IPS-18c (cell line): ENCODE results near the gene GFPT2.

Source experiments
- H3K4me3 ChIP-seq: 2 replicates; pipeline ENCODE4 v1.7.0; 2013; ENCODE audit warnings: low read depth, mild to moderate bottlenecking, low read length, moderate library complexity; ENCODE audit not compliant: insufficient read depth
- H3K9me3 ChIP-seq: one replicate; pipeline ENCODE4 v1.6.1; 2013; ENCODE audit warnings: mild to moderate bottlenecking, low read length, moderate library complexity; ENCODE audit not compliant: control insufficient read depth, insufficient read depth

The GFPT2 gene

DNA sequence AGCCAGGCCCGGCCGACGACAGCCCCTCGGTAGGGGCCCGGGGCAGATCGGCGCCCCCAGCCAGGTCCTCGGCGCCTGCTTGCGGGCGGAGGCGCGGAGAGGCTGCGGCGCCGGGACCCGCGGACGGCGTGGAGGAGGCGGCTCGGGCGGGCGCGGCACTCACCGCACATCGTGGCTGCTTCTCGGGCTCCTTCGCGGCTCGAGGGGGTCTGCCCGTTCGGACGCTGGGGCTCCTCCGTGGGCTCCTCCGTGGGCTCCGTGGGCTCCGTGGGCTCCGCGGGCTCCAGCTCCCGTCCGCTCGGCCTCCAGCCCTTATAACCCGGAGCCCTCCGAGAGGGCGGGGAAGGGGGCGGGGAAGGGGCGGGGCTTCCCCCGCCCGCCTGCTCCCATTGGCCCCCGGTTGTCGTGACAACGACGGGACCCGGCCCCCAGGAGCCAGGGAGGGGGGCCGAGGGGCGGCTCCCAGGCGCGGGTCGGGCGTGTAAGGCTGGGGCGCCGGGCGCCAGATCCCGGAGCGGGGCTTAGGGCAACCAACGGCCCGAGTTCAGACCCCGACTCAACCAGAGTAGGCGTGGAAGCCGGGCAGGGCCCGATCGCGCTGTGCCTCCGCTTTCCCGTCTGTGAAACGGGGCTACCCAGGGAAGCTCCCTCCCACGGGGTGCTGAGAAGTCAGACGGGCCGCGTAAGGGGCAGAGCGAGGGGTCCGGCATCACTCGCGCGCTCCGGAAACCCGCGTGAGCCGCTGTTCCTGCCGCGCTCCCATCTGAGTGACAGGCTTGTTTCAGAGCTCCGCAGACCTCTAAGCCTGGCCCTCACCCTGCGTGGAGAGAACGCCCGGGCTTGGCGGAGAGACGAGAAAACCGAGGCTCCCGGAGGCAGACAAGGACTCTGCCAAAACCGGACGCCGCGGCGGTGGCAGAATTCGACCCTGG, at the start of gene GFPT2:
GFPT2 (minus strand) TSS at position 289 of the 932 bp plus-strand sequence; CDS start at position 170, 119 bp downstream.
- peak within 1 kb of the TSS; percentile 87 for H3K4me3 ChIP-seq
- H3K9me3 ChIP-seq: no peaks in the 10 kb centered on the region

DNA sequence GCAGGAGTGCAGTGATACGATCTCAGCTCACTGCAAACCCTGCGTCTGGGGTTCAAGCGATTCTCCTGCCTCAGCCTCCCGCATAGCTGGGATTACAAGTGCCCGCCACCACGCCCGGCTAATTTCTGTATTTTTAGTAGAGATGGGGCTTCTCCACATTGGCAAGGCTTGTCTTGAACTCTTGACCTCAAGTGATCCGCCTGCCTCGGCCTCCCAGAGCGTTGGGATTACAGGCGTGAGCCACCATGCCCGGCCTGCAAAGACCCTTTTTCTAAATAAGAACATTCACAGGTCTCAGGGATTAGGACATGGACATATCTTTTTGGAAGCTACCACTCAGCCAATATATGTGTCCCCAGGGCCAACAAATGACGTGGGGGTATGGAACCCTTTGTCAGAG, 49.6 kb upstream of the GFPT2 start:
- Histone ChIP-seq H3K9me3 (no peaks in the 10 kb centered on the region), H3K4me3 (no peak overlapping the region)

- Histone ChIP-seq H3K4me3 (no peak overlapping the region), H3K9me3 (no peaks in the 10 kb centered on the region)
Observed at GRCh38 chr5:180401229-180401907, 48.2 kb upstream of the GFPT2 start.

DNA sequence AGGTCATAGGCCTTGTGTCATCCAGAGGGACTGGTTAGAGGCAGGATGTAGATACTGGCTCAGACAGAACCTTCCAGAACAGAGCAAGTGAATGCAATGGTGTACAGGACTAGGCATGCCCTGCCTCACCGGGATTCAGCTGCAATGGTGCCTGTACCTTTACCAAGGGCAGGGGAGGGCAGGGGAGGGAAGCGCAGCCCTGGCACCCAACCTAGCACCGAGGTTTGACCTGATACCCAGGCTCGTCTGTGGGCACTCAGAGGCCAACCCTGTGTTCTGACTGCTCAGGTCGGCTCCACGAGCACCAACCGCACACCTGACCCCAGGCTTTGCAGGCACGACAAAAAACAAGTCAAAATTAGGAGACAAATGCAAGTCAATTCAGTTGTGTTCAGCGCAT, 47.3 kb upstream of the GFPT2 start:
- Histone ChIP-seq H3K9me3 (no peaks in the 10 kb centered on the region), H3K4me3 (no peak overlapping the region)

- Histone ChIP-seq H3K9me3 (no peaks in the 10 kb centered on the region), H3K4me3 (no peak overlapping the region)
Observed at GRCh38 chr5:180399401-180400215, 46.5 kb upstream of the GFPT2 start.

- Histone ChIP-seq H3K9me3 (no peaks in the 10 kb centered on the region), H3K4me3 (no peak overlapping the region)
Observed at GRCh38 chr5:180396926-180397325, 43.8 kb upstream of the GFPT2 start.

DNA sequence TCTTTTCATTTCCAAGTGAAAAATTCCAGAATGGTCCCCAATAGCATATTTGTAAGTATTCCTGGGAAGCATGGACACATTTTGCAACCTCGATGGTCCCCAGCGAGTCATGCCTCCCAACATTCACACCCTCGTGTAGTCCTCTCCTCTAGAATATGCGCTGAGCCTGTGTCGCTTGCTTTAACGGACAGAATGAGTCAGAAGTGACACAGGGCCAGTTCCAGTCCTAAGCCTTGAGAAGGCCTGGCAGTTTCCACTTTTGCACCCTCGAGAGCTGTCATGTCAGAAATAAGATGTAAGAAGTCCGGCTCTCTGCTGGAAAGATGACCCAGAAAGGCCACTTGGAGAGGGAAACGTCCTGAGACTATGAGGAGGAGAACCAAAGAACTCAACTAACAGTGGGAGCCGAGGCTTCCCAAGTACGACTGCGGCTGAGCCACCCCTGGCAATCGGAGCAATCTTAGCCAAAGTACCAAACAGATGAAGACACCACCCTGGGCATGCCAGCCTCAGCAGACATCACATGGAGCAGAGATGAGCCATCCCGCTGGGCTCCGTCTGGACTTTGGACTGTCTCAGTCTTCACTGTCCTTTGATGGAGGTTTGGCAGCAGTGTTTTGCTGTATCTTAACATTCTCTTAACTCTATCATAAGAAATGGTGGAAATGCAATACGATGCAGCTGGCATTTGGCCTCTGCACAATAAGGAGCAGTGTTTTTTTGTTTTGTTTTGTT, 42.6 kb upstream of the GFPT2 start:
- no peaks in the 10 kb centered on the region for H3K9me3 ChIP-seq
- H3K4me3 ChIP-seq: no peak overlapping the region

- Histone ChIP-seq H3K4me3 (no peak overlapping the region), H3K9me3 (peaks cover under 1% of the 10 kb centered on the region)
Observed at GRCh38 chr5:180394031-180394636, 41.0 kb upstream of the GFPT2 start.

- Histone ChIP-seq H3K4me3 (no peak overlapping the region), H3K9me3 (peaks cover 2% of the 10 kb centered on the region)
Observed at GRCh38 chr5:180391276-180391675, 38.1 kb upstream of the GFPT2 start.

DNA sequence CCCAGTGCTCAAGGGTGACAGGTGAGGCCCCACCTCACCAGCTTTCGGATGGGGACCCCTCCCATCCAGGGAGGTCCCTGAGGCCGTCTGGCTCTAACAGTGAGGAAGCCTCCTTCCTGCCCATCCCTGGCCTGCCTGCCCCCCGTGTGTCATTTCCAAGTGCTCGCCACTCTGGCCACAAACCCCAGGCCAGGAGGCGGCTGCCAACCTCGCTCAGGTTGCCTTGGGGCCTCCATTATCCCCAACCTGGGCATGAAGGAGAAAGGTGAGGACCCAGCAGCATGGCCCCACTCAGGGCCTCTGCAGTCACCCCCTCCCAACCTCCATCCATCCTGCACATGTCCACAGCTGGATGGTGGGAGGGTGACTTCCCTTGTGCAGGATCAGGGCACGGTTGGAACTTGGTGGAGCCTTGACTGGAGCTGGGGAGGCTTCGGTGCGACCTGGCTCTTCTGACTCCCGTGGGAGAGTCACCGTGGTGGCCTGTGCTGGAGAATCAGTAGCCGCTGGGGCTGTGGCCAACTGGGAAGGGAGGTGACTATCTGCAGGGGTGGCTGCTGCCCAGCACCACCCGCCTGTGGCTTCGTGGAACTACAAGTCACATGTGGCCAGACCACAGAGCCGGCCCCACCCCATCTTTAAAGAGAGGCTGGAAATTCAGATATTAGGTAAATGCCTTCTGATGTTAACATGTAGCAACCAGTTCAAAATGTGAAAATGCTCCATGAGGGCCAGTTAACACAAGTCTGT, 37.5 kb upstream of the GFPT2 start:
- Histone ChIP-seq H3K9me3 (peaks cover 2% of the 10 kb centered on the region), H3K4me3 (no peak overlapping the region)

DNA sequence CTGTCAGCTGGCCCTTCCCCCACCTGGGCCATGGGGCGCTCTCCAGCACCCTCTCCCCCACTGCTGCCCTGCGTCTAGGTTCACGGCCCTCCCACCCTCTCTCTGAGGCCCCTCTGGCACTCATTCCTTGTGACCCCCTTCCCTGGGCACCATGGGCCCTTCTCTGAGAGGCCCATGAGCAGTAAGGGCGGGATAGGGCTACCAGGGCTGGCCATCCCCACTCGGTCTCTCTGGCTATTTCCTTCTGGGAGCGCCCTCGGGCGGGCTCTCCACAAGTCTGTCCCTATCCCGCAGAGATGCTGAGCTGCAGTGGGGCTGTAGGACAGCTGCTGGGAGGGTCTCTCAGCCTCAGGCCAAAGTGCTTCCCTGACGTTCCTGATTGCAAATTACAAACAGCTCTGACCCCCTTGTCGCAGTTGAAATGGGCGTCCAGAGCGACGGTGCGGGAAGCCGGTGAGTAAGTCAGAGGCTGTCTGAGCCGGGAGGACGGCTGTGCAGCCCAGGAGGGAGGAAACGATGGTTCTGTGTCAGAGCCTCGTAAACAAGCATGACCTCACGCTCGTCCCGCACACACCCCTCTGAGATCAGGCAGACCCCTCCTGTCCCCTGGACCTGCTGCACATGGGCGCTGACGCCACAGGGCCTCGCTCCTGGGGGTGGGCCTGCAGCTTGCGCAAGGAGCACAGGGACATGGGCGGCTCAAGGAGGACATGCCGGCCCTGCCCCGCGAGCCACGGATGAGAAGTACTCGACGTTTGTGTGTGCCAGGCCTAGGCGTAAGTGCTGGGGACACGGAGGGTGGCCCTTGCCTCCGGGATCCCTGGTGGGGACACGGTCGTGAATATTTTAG, 36.3 kb upstream of the GFPT2 start:
- Histone ChIP-seq H3K9me3 (peaks cover 2% of the 10 kb centered on the region), H3K4me3 (no peak overlapping the region)

DNA sequence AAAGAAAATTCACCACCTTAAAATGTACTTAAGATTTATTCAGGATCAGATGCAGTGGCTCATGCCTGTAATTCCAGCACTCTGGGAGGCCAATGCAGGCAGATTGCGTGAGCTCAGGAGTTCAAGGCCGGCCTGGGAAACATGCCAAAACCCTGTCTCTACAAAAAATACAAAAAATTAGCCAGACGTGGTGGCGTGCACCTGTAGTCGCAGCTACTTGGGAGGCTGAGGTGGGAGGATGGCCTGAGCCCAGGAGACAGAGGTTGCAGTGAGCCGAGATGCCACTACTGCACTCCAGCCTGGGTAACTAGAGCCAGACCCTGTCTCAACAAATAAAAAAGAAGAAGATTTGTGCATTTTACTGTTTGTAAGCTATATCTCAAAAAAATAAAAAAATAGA, 34.7 kb upstream of the GFPT2 start:
- H3K4me3 ChIP-seq: no peak overlapping the region
- peaks cover 2% of the 10 kb centered on the region for H3K9me3 ChIP-seq

DNA sequence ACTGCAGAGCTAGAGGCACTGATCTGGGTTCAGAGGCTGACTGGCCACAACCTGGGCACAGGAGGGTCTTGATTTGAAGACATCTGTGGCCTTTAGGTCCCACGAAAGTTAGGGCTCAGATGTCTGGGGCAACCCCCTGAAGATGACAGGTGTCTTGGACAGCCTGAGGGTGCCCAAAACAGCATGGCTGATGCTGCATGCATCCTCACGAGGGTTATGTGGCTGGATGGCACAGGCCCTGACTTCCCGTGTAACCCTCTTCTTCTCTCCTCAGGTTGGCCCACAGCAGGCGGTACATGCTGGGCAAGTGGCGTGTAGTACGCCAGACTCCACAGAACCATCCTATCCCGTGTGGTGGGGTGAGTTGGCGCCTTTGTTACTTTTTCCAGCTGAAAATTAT, 29.8 kb upstream of the GFPT2 start:
- H3K4me3 ChIP-seq: no peak overlapping the region
- no peaks in the 10 kb centered on the region for H3K9me3 ChIP-seq

DNA sequence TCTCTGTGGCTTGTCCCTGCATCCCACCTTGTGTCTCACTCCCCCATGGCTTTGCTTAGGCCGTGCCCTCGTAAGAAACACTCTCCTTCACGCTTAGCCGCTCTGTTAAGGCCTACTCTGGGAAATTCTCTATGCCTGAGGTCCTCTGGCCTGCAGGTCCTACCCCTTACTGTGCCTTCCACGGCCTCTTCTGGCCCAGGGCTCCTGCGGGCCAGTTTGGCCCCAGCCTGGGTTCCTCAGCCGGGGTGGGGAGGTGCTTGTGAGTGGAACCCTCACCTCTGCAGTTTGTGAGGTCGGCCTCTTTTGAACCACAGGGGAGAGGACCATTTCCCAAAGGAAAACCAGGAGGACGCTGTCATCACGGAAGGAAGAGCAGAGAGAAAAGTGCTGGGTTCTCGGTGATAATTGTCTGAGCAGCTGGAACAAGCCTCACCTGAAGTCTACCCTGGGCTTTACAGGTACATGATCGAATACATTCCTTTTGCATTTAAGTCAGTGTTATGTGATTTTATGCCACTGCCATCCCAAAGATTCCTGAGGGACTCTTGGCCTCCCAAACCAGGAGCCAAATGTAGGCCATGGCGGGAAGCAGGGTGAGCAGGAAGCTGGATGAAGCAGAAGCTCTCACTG, 28.8 kb upstream of the GFPT2 start:
- Histone ChIP-seq H3K9me3 (no peaks in the 10 kb centered on the region), H3K4me3 (no peak overlapping the region)

- Histone ChIP-seq H3K9me3 (no peaks in the 10 kb centered on the region), H3K4me3 (no peak overlapping the region)
Observed at GRCh38 chr5:180381428-180381827, 28.3 kb upstream of the GFPT2 start.
